Mucosa of rectum (tissue), 2 donors: ENCODE results near the gene MATN4.

Source experiments
- H3K27ac ChIP-seq, 2 donors: one replicate each; pipeline ENCODE4 v1.7.0; 2013; ENCODE audit warnings: inconsistent platforms in 2 of 2, low read depth in 2 of 2, low read length in 2 of 2
- H3K27me3 ChIP-seq, 2 donors: one replicate each; pipeline ENCODE4 v1.7.0; 2013; ENCODE audit warnings: low read length in 2 of 2; ENCODE audit not compliant: control insufficient read depth in 2 of 2, insufficient read depth in 2 of 2
- H3K36me3 ChIP-seq, 2 donors: one replicate each; pipeline ENCODE4 v1.7.0; 2013; ENCODE audit warnings: low read length in 2 of 2; ENCODE audit not compliant: control insufficient read depth in 2 of 2, insufficient read depth in 2 of 2
- H3K4me1 ChIP-seq, 2 donors: one replicate each; pipeline ENCODE4 v1.7.0; 2013; ENCODE audit warnings: low read length in 2 of 2, mild to moderate bottlenecking in 1 of 2; ENCODE audit not compliant: control insufficient read depth in 2 of 2, insufficient read depth in 2 of 2
- H3K4me3 ChIP-seq, 2 donors: one replicate each; pipeline ENCODE4 v1.7.0; 2013; ENCODE audit warnings: low read length in 2 of 2
- H3K9ac ChIP-seq, 2 donors: one replicate each; pipeline ENCODE4 v1.7.0; 2013; ENCODE audit warnings: low read length in 2 of 2, low read depth in 1 of 2, mild to moderate bottlenecking in 1 of 2
- H3K9me3 ChIP-seq, 2 donors: one replicate each; pipeline ENCODE4 v1.7.0; 2013; ENCODE audit warnings: low read length in 2 of 2; ENCODE audit not compliant: control insufficient read depth in 2 of 2
- donor health status: healthy.
- donor health status: Normal muscosa, but diverticular disease.

The MATN4 gene

GRCh38 chr20:45325371-45325770 lies 17.3 kb upstream of the MATN4 start:
- no peak overlapping the region for H3K4me3 ChIP-seq
- peaks cover 36 to 44% of the 10 kb centered on the region in 2 donors for H3K36me3 ChIP-seq

GRCh38 chr20:45323731-45324130 lies 15.6 kb upstream of the MATN4 start:
- Histone ChIP-seq H3K9ac (no peak overlapping the region), H3K36me3 (peaks cover 21 to 30% of the 10 kb centered on the region in 2 donors), H3K27me3 (no peaks in the 10 kb centered on the region), H3K9me3 (no peaks in the 10 kb centered on the region), H3K4me1 (peaks cover 0 to 18% of the 10 kb centered on the region in 2 donors), H3K27ac (no peak overlapping the region), H3K4me3 (no peak overlapping the region)

More at GRCh38 chr20:45325371-45325770, 17.3 kb upstream of the MATN4 start:
- H3K27ac ChIP-seq: no peak overlapping the region
- H3K27me3 ChIP-seq: no peaks in the 10 kb centered on the region
- no peak overlapping the region for H3K9ac ChIP-seq
- peaks cover 0 to 18% of the 10 kb centered on the region in 2 donors for H3K4me1 ChIP-seq
- H3K9me3 ChIP-seq: no peaks in the 10 kb centered on the region

DNA sequence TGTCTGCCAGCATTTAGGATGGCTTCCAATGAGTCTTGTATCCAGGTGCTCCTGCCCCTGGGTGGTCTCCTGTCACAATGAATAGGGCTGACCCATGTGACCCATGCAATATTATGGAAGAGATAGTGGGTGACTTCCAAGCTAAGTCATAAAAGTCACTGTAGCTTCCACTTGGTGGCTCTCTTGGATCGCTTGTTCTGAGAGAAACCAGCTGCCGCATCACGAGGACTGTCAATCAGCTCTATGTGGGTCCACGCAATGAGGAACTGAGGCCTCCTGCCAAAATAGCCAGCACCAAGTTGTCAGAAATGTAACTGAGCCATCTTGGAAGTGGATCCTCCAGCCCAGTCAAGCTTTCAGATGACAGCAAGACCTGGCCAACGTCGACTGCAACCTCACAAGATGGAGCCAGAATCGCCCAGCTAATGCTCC lies 14.9 kb upstream of the MATN4 start:
- Histone ChIP-seq H3K4me3 (no peak overlapping the region), H3K36me3 (peaks cover 13 to 23% of the 10 kb centered on the region in 2 donors), H3K4me1 (peaks cover 0 to 18% of the 10 kb centered on the region in 2 donors), H3K27me3 (peaks cover 0 to under 1% of the 10 kb centered on the region in 2 donors), H3K27ac (peak overlapping the region in 1 of 2 donors; percentile 34), H3K9me3 (no peaks in the 10 kb centered on the region), H3K9ac (no peak overlapping the region)

DNA sequence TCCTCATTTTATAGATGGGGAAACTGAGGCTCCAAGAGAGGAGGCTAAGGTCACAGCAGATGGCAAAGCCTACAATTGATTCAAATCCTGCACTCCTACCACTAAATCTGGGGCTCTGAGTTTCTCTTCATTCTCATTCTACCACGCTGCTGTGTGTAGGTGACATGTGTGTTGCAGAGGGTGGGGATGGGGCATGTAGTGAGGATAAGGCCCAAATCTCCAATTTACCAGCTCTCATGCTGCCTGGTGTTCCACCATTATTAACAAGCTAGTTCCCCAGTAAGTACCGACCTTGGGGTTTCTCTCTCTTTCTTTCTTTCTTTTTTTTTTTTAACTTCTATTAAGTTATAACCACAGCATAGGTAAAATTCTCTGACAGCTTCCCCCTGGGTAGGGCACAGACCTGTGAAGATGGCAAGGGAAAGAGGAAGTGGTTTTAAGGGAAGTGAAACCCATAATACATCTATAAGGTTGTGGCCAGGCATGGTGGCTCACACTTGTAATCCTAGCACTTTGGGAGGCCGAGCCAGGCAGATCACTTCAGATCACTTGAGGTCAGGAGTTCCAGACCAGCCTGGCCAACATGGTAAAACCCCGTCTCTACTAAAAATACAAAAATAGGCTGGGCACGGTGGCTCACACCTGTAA lies 13.0 kb upstream of the MATN4 start:
- H3K27ac ChIP-seq: peak overlapping the region; percentile 8 to 16
- H3K36me3 ChIP-seq: peaks cover 4 to 12% of the 10 kb centered on the region in 2 donors
- H3K27me3 ChIP-seq: peaks cover 7 to 15% of the 10 kb centered on the region in 2 donors
- peaks cover 0 to 18% of the 10 kb centered on the region in 2 donors for H3K4me1 ChIP-seq
- no peak overlapping the region for H3K9ac ChIP-seq
- no peak overlapping the region for H3K4me3 ChIP-seq
- H3K9me3 ChIP-seq: no peaks in the 10 kb centered on the region

- Histone ChIP-seq H3K27ac (no peak overlapping the region), H3K9ac (no peak overlapping the region), H3K4me1 (peaks cover 0 to 18% of the 10 kb centered on the region in 2 donors), H3K9me3 (no peaks in the 10 kb centered on the region), H3K4me3 (no peak overlapping the region), H3K27me3 (peaks cover 10 to 18% of the 10 kb centered on the region in 2 donors), H3K36me3 (no peaks in the 10 kb centered on the region)
Measured at GRCh38 chr20:45318948-45319347, 10.8 kb upstream of the MATN4 start.

DNA sequence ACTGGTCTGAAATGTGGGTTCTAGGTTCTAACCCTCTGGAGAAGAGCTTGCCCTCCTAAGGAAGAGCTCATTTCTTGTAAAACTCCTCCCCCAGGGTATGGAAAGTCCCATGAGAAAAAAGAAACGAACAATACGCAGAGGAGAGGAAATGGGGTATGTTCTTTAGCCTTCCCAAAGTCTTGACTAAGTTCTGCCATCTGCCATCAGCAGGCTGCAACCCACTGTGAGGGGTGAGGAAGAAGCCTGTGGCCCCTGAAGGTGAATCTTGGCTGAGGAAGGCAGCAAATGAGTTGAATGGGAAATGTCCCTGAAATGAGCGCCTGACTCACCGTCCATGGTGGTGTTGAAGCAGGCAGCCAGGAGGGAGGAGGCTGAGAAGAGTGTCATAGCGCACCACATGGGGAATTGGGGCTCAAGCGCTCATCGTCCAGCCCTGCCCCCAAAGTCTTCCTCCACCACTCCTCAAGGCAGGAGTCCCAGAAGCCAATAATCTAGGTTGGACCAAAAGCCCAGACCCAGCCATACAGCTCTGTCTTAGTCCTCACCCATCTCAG lies 10.4 kb upstream of the MATN4 start:
- Histone ChIP-seq H3K36me3 (no peaks in the 10 kb centered on the region), H3K27me3 (peaks cover 10 to 18% of the 10 kb centered on the region in 2 donors), H3K9ac (no peak overlapping the region)

GRCh38 chr20:45317826-45318225 lies 9.7 kb upstream of the MATN4 start:
- peaks cover 0 to 15% of the 10 kb centered on the region in 2 donors for H3K4me1 ChIP-seq
- no peak overlapping the region for H3K27ac ChIP-seq
- no peak overlapping the region for H3K4me3 ChIP-seq
- peaks cover 10 to 18% of the 10 kb centered on the region in 2 donors for H3K27me3 ChIP-seq
- H3K9ac ChIP-seq: no peak overlapping the region
- H3K9me3 ChIP-seq: no peaks in the 10 kb centered on the region
- H3K36me3 ChIP-seq: no peaks in the 10 kb centered on the region

More for the DNA sequence above, 10.4 kb upstream of the MATN4 start:
- Histone ChIP-seq H3K9me3 (no peaks in the 10 kb centered on the region), H3K27ac (no peak overlapping the region), H3K4me1 (peaks cover 0 to 18% of the 10 kb centered on the region in 2 donors), H3K4me3 (no peak overlapping the region)

- Histone ChIP-seq H3K27ac (no peak overlapping the region), H3K9ac (no peak overlapping the region), H3K36me3 (no peaks in the 10 kb centered on the region), H3K4me1 (peaks cover 0 to 3% of the 10 kb centered on the region in 2 donors), H3K4me3 (no peak overlapping the region), H3K9me3 (no peaks in the 10 kb centered on the region), H3K27me3 (peaks cover 10 to 24% of the 10 kb centered on the region in 2 donors)
Measured at GRCh38 chr20:45316150-45317080, 8.3 kb upstream of the MATN4 start.

- no peaks in the 10 kb centered on the region for H3K9me3 ChIP-seq
- peaks cover 12 to 24% of the 10 kb centered on the region in 2 donors for H3K27me3 ChIP-seq
Measured at GRCh38 chr20:45315672-45316071, 7.6 kb upstream of the MATN4 start.

GRCh38 chr20:45313943-45314342 lies 5.8 kb upstream of the MATN4 start:
- Histone ChIP-seq H3K9me3 (no peaks in the 10 kb centered on the region), H3K9ac (no peak overlapping the region), H3K27ac (no peak overlapping the region), H3K36me3 (no peaks in the 10 kb centered on the region), H3K4me1 (no peaks in the 10 kb centered on the region), H3K27me3 (peaks cover 12 to 24% of the 10 kb centered on the region in 2 donors), H3K4me3 (no peak overlapping the region)

More at GRCh38 chr20:45315672-45316071, 7.6 kb upstream of the MATN4 start:
- H3K36me3 ChIP-seq: no peaks in the 10 kb centered on the region
- no peak overlapping the region for H3K9ac ChIP-seq
- H3K27ac ChIP-seq: no peak overlapping the region
- no peak overlapping the region for H3K4me3 ChIP-seq
- H3K4me1 ChIP-seq: no peaks in the 10 kb centered on the region
